Measurements from ENCODE around the gene ZNF415. TPM values are rescaled to one million over a fixed set of nuclear protein-coding genes. Genes with fewer than 3 reads are reported as not detected.
"Not testable (repeated sequence)": the region's sequence is repeated elsewhere in the genome, so short reads cannot be mapped to it uniquely, and the experiment has no call there.

The ZNF415 gene
- total RNA-seq, 1 donor from 2014 or later = 0.86 TPM

- DNase-seq (ENCODE audit: low read depth, low spot score) = no peak
These were observed 29.9 kb downstream of the ZNF415 start for GRCh38 chr19:53102756-53103233.

GRCh38 chr19:53102206-53102755 is 30.4 kb downstream of the ZNF415 start:
- no peak for DNase-seq (ENCODE audit: low read depth, low spot score)

GRCh38 chr19:53101518-53101917 is 31.2 kb downstream of the ZNF415 start:
- DNase-seq (ENCODE audit: low read depth, low spot score) = no peak

GRCh38 chr19:53098570-53098969 is 34.1 kb downstream of the ZNF415 start:
- DNase-seq (ENCODE audit: low read depth, low spot score) = not testable (repeated sequence)

- DNase-seq (ENCODE audit: low read depth, low spot score) = not testable (repeated sequence)
These were observed 35.6 kb downstream of the ZNF415 start for GRCh38 chr19:53096982-53097690.

GRCh38 chr19:53096579-53096978 is 36.1 kb downstream of the ZNF415 start:
- not testable (repeated sequence) for DNase-seq (ENCODE audit: low read depth, low spot score)

GRCh38 chr19:53094754-53095575 is 37.7 kb downstream of the ZNF415 start:
- no peak for DNase-seq (ENCODE audit: low read depth, low spot score)

GRCh38 chr19:53092723-53093122 is 40.0 kb downstream of the ZNF415 start:
- no peak for DNase-seq (ENCODE audit: low read depth, low spot score)

- no peak for DNase-seq (ENCODE audit: low read depth, low spot score)
These were observed 41.1 kb downstream of the ZNF415 start for GRCh38 chr19:53091413-53092254.

- DNase-seq (ENCODE audit: low read depth, low spot score) = no peak
These were observed 44.6 kb downstream of the ZNF415 start for GRCh38 chr19:53088091-53088490.

GRCh38 chr19:53086949-53087348 is 45.8 kb downstream of the ZNF415 start:
- DNase-seq (ENCODE audit: low read depth, low spot score) = peak; percentile 87

- no peak for DNase-seq (ENCODE audit: low read depth, low spot score)
These were observed 47.2 kb downstream of the ZNF415 start for GRCh38 chr19:53085496-53085895.

GRCh38 chr19:53082929-53083328 is 49.8 kb downstream of the ZNF415 start:
- DNase-seq (ENCODE audit: low read depth, low spot score) = no peak

- no peak for DNase-seq (ENCODE audit: low read depth, low spot score)
These were observed 53.3 kb downstream of the ZNF415 start for GRCh38 chr19:53079313-53079924.

- no peak for DNase-seq (ENCODE audit: low read depth, low spot score)
These were observed 54.0 kb downstream of the ZNF415 start for GRCh38 chr19:53078668-53079067.

GRCh38 chr19:53076984-53077383 is 55.7 kb downstream of the ZNF415 start:
- DNase-seq (ENCODE audit: low read depth, low spot score) = peak; percentile 20

GRCh38 chr19:53068834-53069233 is 63.9 kb downstream of the ZNF415 start:
- DNase-seq (ENCODE audit: low read depth, low spot score) = no peak

GRCh38 chr19:53068199-53068598 is 64.5 kb downstream of the ZNF415 start:
- DNase-seq (ENCODE audit: low read depth, low spot score) = no peak

- no peak for DNase-seq (ENCODE audit: low read depth, low spot score)
These were observed 74.7 kb downstream of the ZNF415 start for GRCh38 chr19:53057904-53058580.

Measured in pulmonary artery endothelial cell (primary cell).